Natural killer cell (primary cell): Measurements from ENCODE around the gene TPO. TPM values are rescaled to one million over a fixed set of nuclear protein-coding genes. Genes with fewer than 3 reads are reported as not detected.

Source experiments
- ATAC-seq, 3 donors: fragments of 150-1000 bp in 2 of 3; fragments of 200-7000 bp in 1 of 3; cut with Tn5 transposase; 1 replicate in 1 of 3; 2 replicates in 2 of 3; pipeline ENCODE4 v1.10.0; 2021; ENCODE audit warnings: mild to moderate bottlenecking in 2 of 3, moderate library complexity in 2 of 3
- DNase-seq, 2 donors: peaks; one replicate each; pipeline versions ENCODE4 v3.0.0 to v3.0.0-alpha.2; 2013 to 2021; ENCODE audit warnings: mixed read lengths in 1 of 2
- H3K27ac ChIP-seq: one replicate; pipeline ENCODE4 v1.5.1; 2013; ENCODE audit warnings: mild to moderate bottlenecking, low read length
- H3K27me3 ChIP-seq: one replicate; pipeline ENCODE4 v1.6.1; 2013; ENCODE audit warnings: low read length; ENCODE audit not compliant: control insufficient read depth, insufficient read depth
- H3K36me3 ChIP-seq: one replicate; pipeline ENCODE4 v1.6.1; 2013; ENCODE audit warnings: low read length; ENCODE audit not compliant: control insufficient read depth, insufficient read depth
- H3K4me1 ChIP-seq: one replicate; pipeline ENCODE4 v1.6.1; 2013; ENCODE audit warnings: low read length; ENCODE audit not compliant: control insufficient read depth, insufficient read depth
- H3K4me3 ChIP-seq: one replicate; pipeline ENCODE4 v1.5.1; 2013; ENCODE audit warnings: low read length
- H3K9me3 ChIP-seq: one replicate; pipeline ENCODE4 v1.6.1; 2013; ENCODE audit warnings: low read length; ENCODE audit not compliant: control insufficient read depth, insufficient read depth
- H3K27ac Mint-ChIP-seq, 2 donors: one replicate each; pipeline ENCODE4 v1.8.0; 2022; ENCODE audit warnings: mild to moderate bottlenecking in 2 of 2, mixed read lengths in 2 of 2, moderate library complexity in 1 of 2
- H3K27me3 Mint-ChIP-seq, 2 donors: one replicate each; pipeline ENCODE4 v1.8.0; 2022; ENCODE audit warnings: low read depth in 2 of 2, mixed read lengths in 2 of 2
- H3K36me3 Mint-ChIP-seq: one replicate; pipeline ENCODE4 v1.8.0; 2022; ENCODE audit warnings: mixed read lengths
- H3K4me1 Mint-ChIP-seq, 2 donors: one replicate each; pipeline ENCODE4 v1.8.0; 2022; ENCODE audit warnings: mixed read lengths in 2 of 2
- H3K4me3 Mint-ChIP-seq: one replicate; pipeline ENCODE4 v1.8.0; 2022; ENCODE audit warnings: mild to moderate bottlenecking, moderate library complexity, mixed read lengths
- H3K9me3 Mint-ChIP-seq, 2 donors: one replicate each; pipeline ENCODE4 v1.8.0; 2022; ENCODE audit warnings: mixed read lengths in 2 of 2
- WGBS: methylation state at CpG from one replicate; pipeline ENCODE4 v1.1.7; 2013; ENCODE audit warnings: missing lambda C conversion rate; ENCODE audit not compliant: insufficient coverage; 5-methylcytosine and 5-hydroxymethylcytosine counted together
- intact Hi-C: fragments of 100-400 bp; cut with micrococcal nuclease; formaldehyde crosslinking; loops from one replicate; pipeline ENCODE4 v1.14.2; 2022
- total RNA-seq, 4 donors: library from RNA; stranded (reverse); fragments of 120-200 nt in 1 of 4; gene quantifications; one replicate each; pipeline versions ENCODE4 v1.2.3 to v1.2.4, GENCODE V29; 2013 to 2022
- TF ChIP-seq, protein P1 (sequence below): fragments of 200-600 bp; IDR thresholded peaks from one replicate; pipeline ENCODE4 v1.8.0; 2022; ENCODE audit warnings: antibody characterized with exemption

Gene TPO
- total RNA-seq, 3 donors from 2014 or later (not counting 1 experiment from before 2014, with no cell fraction given) = not detected

DNA sequence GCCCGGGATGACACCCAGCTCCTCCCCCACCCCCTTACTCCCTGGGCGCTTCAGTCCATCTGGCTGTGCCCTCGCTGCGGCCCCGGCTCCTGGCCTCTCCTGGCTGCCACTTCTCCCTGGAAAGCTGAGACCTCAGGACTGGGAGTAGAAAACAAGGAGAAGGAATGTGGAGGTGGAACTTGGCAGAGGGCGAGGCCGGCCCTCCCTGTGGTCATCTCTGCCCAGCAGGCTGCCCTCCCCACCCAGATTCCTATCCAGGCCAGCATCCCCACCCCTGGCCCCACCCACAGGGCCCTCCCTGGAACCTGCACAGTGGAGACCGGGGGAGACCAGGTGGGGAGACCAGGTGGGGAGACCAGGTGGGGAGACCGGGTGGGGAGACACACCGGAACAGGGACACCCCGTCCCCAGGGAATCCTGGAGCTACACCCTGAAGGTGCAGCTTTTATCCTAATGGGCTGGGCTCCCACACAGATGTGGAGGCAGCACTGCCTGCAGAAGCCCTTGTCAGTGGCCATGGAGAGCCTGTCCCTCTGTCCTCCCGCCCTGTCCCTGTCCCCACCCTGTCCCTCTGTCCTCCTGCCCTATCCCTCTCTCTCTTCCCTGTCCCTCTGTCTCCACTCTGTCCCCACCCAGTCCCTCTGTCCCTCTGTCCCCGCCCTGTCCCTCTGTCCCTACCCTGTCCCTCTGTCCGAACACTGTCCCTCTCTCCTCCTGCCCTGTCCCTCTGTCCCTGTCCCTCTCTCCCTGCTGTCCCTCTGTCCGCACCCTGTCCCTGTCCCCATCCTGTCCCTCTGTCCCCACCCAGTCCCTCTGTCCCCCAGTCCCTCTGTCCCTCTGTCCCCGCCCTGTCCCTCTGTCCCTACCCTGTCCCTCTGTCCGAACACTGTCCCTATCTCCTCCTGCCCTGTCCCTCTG, 173.9 kb downstream of the TPO start:
- Mint-ChIP-seq H3K36me3 (no peaks in the 10 kb centered on the region), H3K9me3 (no peaks in the 10 kb centered on the region), H3K4me1 (no peaks in the 10 kb centered on the region), H3K4me3 (no peak overlapping the region), H3K27me3 (peaks cover 18 to 20% of the 10 kb centered on the region in 2 donors), H3K27ac (no peak overlapping the region)
- ATAC-seq (no peak), DNase-seq (no peak)
- no peaks in the 10 kb centered on the region for H3K9me3 ChIP-seq
- no peaks in the 10 kb centered on the region for H3K4me1 ChIP-seq
- H3K36me3 ChIP-seq = no peaks in the 10 kb centered on the region
- WGBS = 80% methylated on average over 15 of the region's 17 CpGs
- intact Hi-C loops = no loop called here
- no peak overlapping the region for H3K27ac ChIP-seq
- no peaks in the 10 kb centered on the region for H3K27me3 ChIP-seq
- H3K4me3 ChIP-seq = no peak overlapping the region
- TF ChIP-seq, protein P1, sequence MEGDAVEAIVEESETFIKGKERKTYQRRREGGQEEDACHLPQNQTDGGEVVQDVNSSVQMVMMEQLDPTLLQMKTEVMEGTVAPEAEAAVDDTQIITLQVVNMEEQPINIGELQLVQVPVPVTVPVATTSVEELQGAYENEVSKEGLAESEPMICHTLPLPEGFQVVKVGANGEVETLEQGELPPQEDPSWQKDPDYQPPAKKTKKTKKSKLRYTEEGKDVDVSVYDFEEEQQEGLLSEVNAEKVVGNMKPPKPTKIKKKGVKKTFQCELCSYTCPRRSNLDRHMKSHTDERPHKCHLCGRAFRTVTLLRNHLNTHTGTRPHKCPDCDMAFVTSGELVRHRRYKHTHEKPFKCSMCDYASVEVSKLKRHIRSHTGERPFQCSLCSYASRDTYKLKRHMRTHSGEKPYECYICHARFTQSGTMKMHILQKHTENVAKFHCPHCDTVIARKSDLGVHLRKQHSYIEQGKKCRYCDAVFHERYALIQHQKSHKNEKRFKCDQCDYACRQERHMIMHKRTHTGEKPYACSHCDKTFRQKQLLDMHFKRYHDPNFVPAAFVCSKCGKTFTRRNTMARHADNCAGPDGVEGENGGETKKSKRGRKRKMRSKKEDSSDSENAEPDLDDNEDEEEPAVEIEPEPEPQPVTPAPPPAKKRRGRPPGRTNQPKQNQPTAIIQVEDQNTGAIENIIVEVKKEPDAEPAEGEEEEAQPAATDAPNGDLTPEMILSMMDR = no peak

DNA sequence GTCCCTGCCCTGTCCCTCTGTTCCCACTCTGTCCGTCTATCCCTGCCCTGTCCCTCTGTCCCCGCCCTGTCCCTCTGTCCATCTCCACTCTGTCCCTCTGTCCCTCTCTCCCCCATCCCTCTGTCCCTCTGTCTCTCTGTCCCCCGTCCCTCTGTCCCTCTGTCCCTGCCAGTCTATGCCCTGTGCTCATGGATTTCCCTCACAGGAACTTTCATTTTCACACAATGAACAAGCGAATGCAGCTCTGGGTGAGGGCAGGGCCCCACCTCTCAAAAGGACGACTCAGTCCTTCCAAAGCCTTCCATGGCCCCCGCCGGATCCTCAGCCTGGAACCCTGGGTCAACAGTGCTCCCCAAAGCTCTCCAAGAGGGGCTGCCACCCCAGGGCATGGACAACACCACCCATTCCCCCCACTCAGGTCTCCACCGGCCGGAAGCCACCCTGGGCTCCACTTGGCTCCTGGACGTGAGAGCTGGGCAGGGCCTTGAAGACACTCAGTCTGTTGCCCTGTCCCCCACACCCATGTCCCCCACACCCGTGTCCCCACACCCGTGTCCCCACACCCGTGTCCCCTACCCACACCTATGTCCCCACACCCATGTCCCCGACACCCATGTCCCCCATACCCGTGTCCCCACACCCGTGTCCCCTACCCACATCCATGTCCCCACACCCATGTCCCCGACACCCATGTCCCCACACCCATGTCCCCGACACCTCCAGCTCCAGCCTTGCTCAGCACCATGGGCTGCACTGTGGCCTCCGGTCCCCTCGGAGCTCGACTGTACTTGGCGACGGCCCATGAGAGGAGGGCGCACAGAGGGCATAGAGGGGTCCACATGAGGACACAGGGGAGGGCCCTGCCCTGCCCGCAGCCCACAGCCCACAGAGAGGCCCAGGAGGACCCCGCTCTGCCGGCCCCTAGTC, 175.1 kb downstream of the TPO start:
- no peak overlapping the region for H3K4me3 Mint-ChIP-seq
- H3K9me3 Mint-ChIP-seq = no peaks in the 10 kb centered on the region
- no peak overlapping the region for H3K27ac Mint-ChIP-seq
- ATAC-seq (no peak), DNase-seq (no peak)
- Histone ChIP-seq H3K27me3 (no peaks in the 10 kb centered on the region), H3K4me3 (no peak overlapping the region), H3K36me3 (no peaks in the 10 kb centered on the region), H3K9me3 (no peaks in the 10 kb centered on the region), H3K4me1 (no peaks in the 10 kb centered on the region), H3K27ac (no peak overlapping the region)
- intact Hi-C loops = no loop called here
- H3K36me3 Mint-ChIP-seq = no peaks in the 10 kb centered on the region
- 79% methylated on average over 27 of the region's 27 CpGs for WGBS
- peaks cover 14 to 18% of the 10 kb centered on the region in 2 donors for H3K27me3 Mint-ChIP-seq
- no peaks in the 10 kb centered on the region for H3K4me1 Mint-ChIP-seq
- TF ChIP-seq, protein P1 = no peak

DNA sequence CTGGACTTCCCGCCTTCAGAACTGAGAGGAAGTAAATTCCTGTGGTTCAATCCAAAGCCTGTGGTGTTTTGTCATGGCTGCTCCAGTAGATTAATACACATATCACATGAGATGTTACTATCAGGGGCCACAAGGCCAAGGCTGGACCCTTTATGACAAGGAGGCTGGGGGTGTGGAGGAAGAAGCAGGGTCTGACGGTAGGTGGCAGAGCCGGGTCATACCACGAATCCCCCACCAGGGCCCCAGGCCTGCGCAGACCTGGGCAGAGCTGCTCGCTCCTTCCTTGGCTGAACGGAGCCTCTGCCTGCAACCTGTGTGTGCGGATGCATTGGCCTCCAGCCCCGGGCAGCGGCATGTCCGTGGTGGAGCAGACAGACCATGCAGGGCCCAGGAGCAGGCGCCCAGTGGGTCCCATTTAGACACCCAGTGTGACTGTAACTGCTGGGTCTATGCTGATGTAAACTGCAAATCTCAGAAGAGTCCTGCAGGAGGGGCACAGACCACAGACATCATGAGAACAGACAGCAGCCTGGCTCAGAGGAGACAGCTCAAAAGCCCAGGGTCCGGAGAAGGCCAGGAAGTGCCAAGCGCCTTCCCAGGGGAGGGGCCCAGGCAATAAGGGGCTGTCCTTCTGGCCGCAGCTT, 175.8 kb downstream of the TPO start:
- H3K27me3 Mint-ChIP-seq = peaks cover 14 to 18% of the 10 kb centered on the region in 2 donors
- intact Hi-C loops = no loop called here
- 42% methylated on average over 15 of the region's 15 CpGs for WGBS

More for the DNA sequence above, 175.8 kb downstream of the TPO start:
- Histone ChIP-seq H3K27me3 (no peaks in the 10 kb centered on the region), H3K4me3 (no peak overlapping the region), H3K36me3 (no peaks in the 10 kb centered on the region), H3K27ac (no peak overlapping the region), H3K9me3 (no peaks in the 10 kb centered on the region), H3K4me1 (no peaks in the 10 kb centered on the region)
- ATAC-seq (no peak), DNase-seq (no peak)
- TF ChIP-seq, protein P1 = no peak
- Mint-ChIP-seq H3K27ac (no peak overlapping the region), H3K36me3 (no peaks in the 10 kb centered on the region), H3K4me1 (no peaks in the 10 kb centered on the region), H3K9me3 (no peaks in the 10 kb centered on the region), H3K4me3 (no peak overlapping the region)
